A549 treated with dexamethasone at 1 μM for 4 hours (cell line): Measurements from ENCODE around the gene PPIL1. TPM values are rescaled to one million over a fixed set of nuclear protein-coding genes. Genes with fewer than 3 reads are reported as not detected.

ENCODE experiments used
- total RNA-seq: library from RNA; stranded (reverse); fragments of 200-300 nt; extraction: Qiagen RNA extraction; gene quantifications from 5 replicates; pipeline ENCODE4 v1.2.3, GENCODE V29; 2022

PPIL1 gene
- total RNA-seq: 42.6 to 46.2 TPM (median 45.0 TPM) in 5 replicates

GRCh38 chr6:36874443-36875249, at the start of gene PPIL1:
Gene PPIL1, minus strand, starts transcription at chr6:36874803. Its CDS starts 31 bp downstream, at chr6:36874772.

GRCh38 chr6:36885461-36886401, 11.1 kb upstream of the PPIL1 start, which contains the start of gene C6orf89:
Gene C6orf89, plus strand, starts transcription at chr6:36885952. Its CDS starts 13,493 bp downstream, at chr6:36899445.

GRCh38 chr6:36838896-36839748, 35.5 kb downstream of the PPIL1 start, which contains the start of gene CPNE5:
Gene CPNE5, minus strand, starts transcription at chr6:36839444. Its CDS starts 67 bp downstream, at chr6:36839377.

Other genes with a start within 250 kb of the PPIL1 start
- gene CDKN1A, start 196.1 kb downstream of the PPIL1 start, total RNA-seq: 248 to 304 TPM (median 283 TPM) in 5 replicates
- 0.04 to 0.05 TPM (median 0.04 TPM) in 5 replicates for gene RAB44, start 177.0 kb downstream of the PPIL1 start, total RNA-seq
- gene CPNE5, start 35.4 kb downstream of the PPIL1 start, total RNA-seq: 0.06 to 0.12 TPM (median 0.10 TPM) in 5 replicates
- 16.4 to 21.0 TPM (median 19.2 TPM) in 5 replicates for gene C6orf89, start 11.1 kb upstream of the PPIL1 start, total RNA-seq
- gene PI16, start 79.9 kb upstream of the PPIL1 start, total RNA-seq: not detected in 5 replicates
- 107 to 126 TPM (median 123 TPM) in 5 replicates for gene MTCH1, start 111.4 kb upstream of the PPIL1 start, total RNA-seq
- gene FGD2, start 130.9 kb upstream of the PPIL1 start, total RNA-seq: not detected in 5 replicates